GM23338 (cell line): Measurements from ENCODE around the gene MICB. TPM values are rescaled to one million over a fixed set of nuclear protein-coding genes. Genes with fewer than 3 reads are reported as not detected.

Experiments
- ATAC-seq: fragments of 200-7000 bp; cut with Tn5 transposase; 3 replicates; pipeline ENCODE4 v1.9.1; 2020
- DNase-seq: peaks from one replicate; pipeline ENCODE4 v3.0.0-alpha.2; 2015; ENCODE audit warnings: low spot score
- H2AFZ ChIP-seq: fragments of 200-600 bp; sonication (generic); 2 replicates; pipeline ENCODE4 v1.8.0; 2016; ENCODE audit warnings: antibody characterized with exemption, mild to moderate bottlenecking, moderate library complexity
- H3F3A ChIP-seq: fragments of 200-600 bp; sonication (generic); replicated peaks from 2 replicates; pipeline ENCODE4 v1.8.0; 2017; ENCODE audit warnings: antibody characterized with exemption, mixed run types, low read depth
- H3K27ac ChIP-seq: fragments of 200-600 bp; sonication (generic); 2 replicates; pipeline ENCODE4 v1.6.1; 2016; ENCODE audit warnings: low read depth
- H3K27me3 ChIP-seq: fragments of 200-600 bp; sonication (generic); 2 replicates; pipeline ENCODE4 v1.8.0; 2016; ENCODE audit warnings: mild to moderate bottlenecking, mixed run types, moderate library complexity; ENCODE audit not compliant: insufficient read depth
- H3K36me3 ChIP-seq: fragments of 200-600 bp; sonication (generic); 2 replicates; pipeline ENCODE4 v1.8.0; 2016; ENCODE audit warnings: mild to moderate bottlenecking; ENCODE audit not compliant: insufficient read depth
- H3K4me1 ChIP-seq: fragments of 200-600 bp; sonication (generic); 2 replicates; pipeline ENCODE4 v1.8.0; 2016; ENCODE audit warnings: mild to moderate bottlenecking, moderate library complexity; ENCODE audit not compliant: insufficient read depth
- H3K4me2 ChIP-seq: fragments of 200-600 bp; sonication (generic); 2 replicates; pipeline ENCODE4 v1.7.1; 2017; ENCODE audit warnings: mixed run types
- H3K4me3 ChIP-seq: fragments of 200-600 bp; sonication (generic); 2 replicates; pipeline ENCODE4 v1.6.1; 2016; ENCODE audit warnings: mixed run types
- H3K79me2 ChIP-seq: fragments of 200-600 bp; sonication (generic); replicated peaks from 2 replicates; pipeline ENCODE4 v1.8.0; 2017; ENCODE audit warnings: mild to moderate bottlenecking; ENCODE audit not compliant: insufficient read depth
- H3K9me2 ChIP-seq: fragments of 200-600 bp; sonication (generic); 2 replicates; pipeline ENCODE4 v1.8.0; 2017; ENCODE audit not compliant: insufficient read depth
- H4K20me1 ChIP-seq: fragments of 200-600 bp; sonication (generic); replicated peaks from 2 replicates; pipeline ENCODE4 v1.8.0; 2017; ENCODE audit warnings: mild to moderate bottlenecking; ENCODE audit not compliant: insufficient read depth
- H3K27ac Mint-ChIP-seq: 2 replicates; pipeline ENCODE4 v1.8.0; 2020; ENCODE audit warnings: inconsistent platforms, mild to moderate bottlenecking, moderate library complexity, mixed read lengths
- H3K27me3 Mint-ChIP-seq: 3 replicates; pipeline ENCODE4 v1.8.0; 2022; ENCODE audit warnings: low read depth, mild to moderate bottlenecking, moderate library complexity, mixed read lengths, inconsistent platforms; ENCODE audit not compliant: insufficient read depth, poor library complexity
- H3K36me3 Mint-ChIP-seq: 3 replicates; pipeline ENCODE4 v1.8.0; 2021; ENCODE audit warnings: low read depth, mild to moderate bottlenecking, inconsistent platforms, moderate library complexity, mixed read lengths
- H3K4me1 Mint-ChIP-seq: 3 replicates; pipeline ENCODE4 v1.8.0; 2020; ENCODE audit warnings: mild to moderate bottlenecking, inconsistent platforms, mixed read lengths
- H3K4me3 Mint-ChIP-seq: 3 replicates; pipeline ENCODE4 v1.8.0; 2021; ENCODE audit warnings: moderate library complexity, mild to moderate bottlenecking, inconsistent platforms, mixed read lengths
- H3K9me3 Mint-ChIP-seq: 3 replicates; pipeline ENCODE4 v1.8.0; 2020; ENCODE audit warnings: moderate library complexity, mild to moderate bottlenecking, inconsistent platforms, mixed read lengths
- CREB1 ChIP-seq: fragments of 250-450 bp; sonication (Bioruptor Pico); IDR thresholded peaks from 2 replicates; pipeline ENCODE4 v1.5.0; 2020; ENCODE audit warnings: low read depth, mild to moderate bottlenecking, moderate library complexity
- CTCF ChIP-seq, 2 experiments: fragments of 200-600 bp in 1 of 2; sonication (generic) in 1 of 2; conservative IDR thresholded peaks; 2 replicates each; pipeline versions ENCODE4 v1.5.1 to v1.6.1; 2016 to 2017; ENCODE audit warnings: antibody characterized with exemption in 2 of 2, low read depth in 2 of 2, mild to moderate bottlenecking in 2 of 2, moderate library complexity in 1 of 2
- ETS1 ChIP-seq: IDR thresholded peaks from 2 replicates; pipeline ENCODE4 v1.6.1; 2016; ENCODE audit warnings: antibody characterized with exemption
- EZH2 ChIP-seq: fragments of 200-600 bp; sonication (generic); IDR thresholded peaks from one replicate; pipeline ENCODE4 v1.8.0; 2017; ENCODE audit warnings: antibody characterized with exemption, mild to moderate bottlenecking, low read depth; ENCODE audit not compliant: unreplicated experiment
- EZH2phosphoT487 ChIP-seq: fragments of 200-600 bp; sonication (generic); IDR thresholded peaks from one replicate; pipeline ENCODE4 v1.8.1; 2018; ENCODE audit warnings: antibody characterized with exemption; ENCODE audit not compliant: unreplicated experiment
- NANOG ChIP-seq: IDR thresholded peaks from 2 replicates; pipeline ENCODE4 v1.6.1; 2016; ENCODE audit warnings: antibody characterized with exemption, borderline replicate concordance
- POLR2AphosphoS5 ChIP-seq: IDR thresholded peaks from 2 replicates; pipeline ENCODE4 v1.6.1; 2016; ENCODE audit warnings: antibody characterized with exemption, low read depth
- REST ChIP-seq: IDR thresholded peaks from one replicate; pipeline ENCODE4 v1.6.1; 2018; ENCODE audit warnings: antibody characterized with exemption; ENCODE audit not compliant: unreplicated experiment
- ZNF114 ChIP-seq: fragments of 250-450 bp; sonication (Bioruptor Pico); IDR thresholded peaks from 2 replicates; pipeline ENCODE4 v1.5.0; 2020; ENCODE audit warnings: mild to moderate bottlenecking, moderate library complexity
- ZNF331 ChIP-seq: fragments of 250-450 bp; sonication (Bioruptor Pico); IDR thresholded peaks from 2 replicates; pipeline ENCODE4 v1.5.0; 2020; ENCODE audit warnings: low read depth, mild to moderate bottlenecking, moderate library complexity
- polyA plus RNA-seq: library from polyadenylated mRNA; unstranded; fragments of >200 nt; fragmentation: Nextera tagmentation; extraction: Ambion mirVana; gene quantifications from 2 replicates; pipeline ENCODE4 v1.2.1, GENCODE V29; 2016
- total RNA-seq: library from RNA; depleted of rRNA; stranded (reverse); fragments of >200 nt; shearing (Covaris generic); gene quantifications from 2 replicates; pipeline ENCODE4 v1.2.3, GENCODE V29; 2014

The MICB gene
- total and polyA plus RNA-seq, 2 experiments from 2014 or later: 9.2 to 23.8 TPM

- TF ChIP-seq REST (no peak), NANOG (no peak), ETS1 (no peak), CREB1 (no peak), CTCF (conservative IDR thresholded peaks at IDR 0.05; ENCODE audit: low read depth in 2 of 2) (no peak), ZNF114 (CRISPR knock-in tag) (no peak), EZH2 (no peak)
Observed at GRCh38 chr6:31472259-31472658, 25.7 kb upstream of the MICB start (continued).

- Histone ChIP-seq H3K27me3 (no peaks in the 10 kb centered on the region), H3K27ac (no peak overlapping the region), H2AFZ (no peak overlapping the region), H3K79me2 (no peaks in the 10 kb centered on the region), H3K4me2 (no peak overlapping the region), H3K4me3 (no peak overlapping the region), H3K4me1 (no peaks in the 10 kb centered on the region), H3K9me2 (no peaks in the 10 kb centered on the region), H4K20me1 (no peaks in the 10 kb centered on the region; the same call in 1 of the 2 replicates), H3K36me3 (no peaks in the 10 kb centered on the region), H3F3A (no peaks in the 10 kb centered on the region)
- Mint-ChIP-seq H3K27me3 (peaks cover 10% of the 10 kb centered on the region), H3K4me3 (no peak overlapping the region), H3K27ac (no peak overlapping the region), H3K9me3 (no peaks in the 10 kb centered on the region), H3K36me3 (no peaks in the 10 kb centered on the region), H3K4me1 (no peaks in the 10 kb centered on the region; the same call in 1 of the 3 replicates)
- DNase-seq (no peak), ATAC-seq (no peak)
- TF ChIP-seq CTCF (conservative IDR thresholded peaks at IDR 0.05; ENCODE audit: low read depth in 2 of 2) (no peak), EZH2phosphoT487 (no peak), EZH2 (no peak), ZNF331 (CRISPR knock-in tag) (no peak), POLR2AphosphoS5 (no peak)
Observed at GRCh38 chr6:31473244-31473643, 24.7 kb upstream of the MICB start.
